SJSA1 (cell line): Measurements from ENCODE around the gene VPS35L. TPM values are rescaled to one million over a fixed set of nuclear protein-coding genes. Genes with fewer than 3 reads are reported as not detected.

Experiments used
- DNase-seq, 2 experiments: peaks; one replicate each; pipeline ENCODE4 v3.0.0-alpha.2; 2015 to 2020; ENCODE audit warnings: low spot score in 2 of 2, low read depth in 1 of 2
- H3K27ac ChIP-seq: fragments of 250-450 bp; sonication (Bioruptor Pico); 2 replicates; pipeline ENCODE4 v1.5.1; 2020; ENCODE audit warnings: mild to moderate bottlenecking, moderate library complexity
- H3K27me3 ChIP-seq: fragments of 250-450 bp; sonication (Bioruptor Pico); replicated peaks from 2 replicates; pipeline ENCODE4 v1.5.1; 2020; ENCODE audit warnings: mild to moderate bottlenecking, moderate library complexity
- H3K36me3 ChIP-seq: fragments of 250-450 bp; sonication (Bioruptor Pico); 2 replicates; pipeline ENCODE4 v1.5.1; 2020; ENCODE audit warnings: mild to moderate bottlenecking
- H3K4me1 ChIP-seq: fragments of 250-450 bp; sonication (Bioruptor Pico); replicated peaks from 2 replicates; pipeline ENCODE4 v1.6.1; 2021; ENCODE audit warnings: mild to moderate bottlenecking
- H3K4me3 ChIP-seq: fragments of 250-450 bp; sonication (Bioruptor Pico); 2 replicates; pipeline ENCODE4 v1.5.1; 2020; ENCODE audit warnings: mild to moderate bottlenecking
- H3K9me3 ChIP-seq: fragments of 250-450 bp; sonication (Bioruptor Pico); replicated peaks from 2 replicates; pipeline ENCODE4 v1.5.1; 2020; ENCODE audit warnings: mild to moderate bottlenecking
- total RNA-seq: library from RNA; depleted of rRNA; stranded (reverse); fragments of >200 nt; shearing (Covaris generic); gene quantifications from 2 replicates; pipeline ENCODE4 v1.2.3, GENCODE V29; 2014; rRNA removed

The VPS35L gene
- total RNA-seq, result 20.9 and 23.7 TPM in 2 replicates

GRCh38 chr16:19555186-19555937 is at the start of gene VPS35L:
Gene VPS35L, plus strand, starts transcription at chr16:19555703. Its CDS starts 27 bp downstream, at chr16:19555730.
- H3K36me3 ChIP-seq, result peaks cover 7% of the 10 kb centered on the region; the same call in 1 of the 2 replicates
- H3K4me1 ChIP-seq, result peaks cover 9% of the 10 kb centered on the region
- no peaks in the 10 kb centered on the region for H3K9me3 ChIP-seq
- no peaks in the 10 kb centered on the region for H3K27me3 ChIP-seq
- peak within 1 kb of the TSS; percentile 59 for H3K4me3 ChIP-seq
- peak within 1 kb of the TSS; percentile 74 for H3K27ac ChIP-seq
- peak; percentile 99 for DNase-seq

GRCh38 chr16:19506965-19507364 is 48.5 kb upstream of the VPS35L start:
- H3K27me3 ChIP-seq, result no peaks in the 10 kb centered on the region
- no peaks in the 10 kb centered on the region for H3K4me1 ChIP-seq
- H3K4me3 ChIP-seq, result no peak overlapping the region
- no peaks in the 10 kb centered on the region for H3K9me3 ChIP-seq
- DNase-seq, result no peak
- no peak overlapping the region for H3K27ac ChIP-seq
- H3K36me3 ChIP-seq, result peaks cover 32% of the 10 kb centered on the region

GRCh38 chr16:19507867-19508266 is 47.6 kb upstream of the VPS35L start:
- DNase-seq, result no peak
- Histone ChIP-seq H3K4me1 (no peaks in the 10 kb centered on the region), H3K4me3 (no peak overlapping the region), H3K27me3 (no peaks in the 10 kb centered on the region), H3K36me3 (peaks cover 28% of the 10 kb centered on the region), H3K27ac (no peak overlapping the region), H3K9me3 (no peaks in the 10 kb centered on the region)

GRCh38 chr16:19512297-19512696 is 43.2 kb upstream of the VPS35L start:
- H3K36me3 ChIP-seq, result peaks cover 32% of the 10 kb centered on the region
- H3K4me1 ChIP-seq, result peaks cover 8% of the 10 kb centered on the region
- H3K9me3 ChIP-seq, result no peaks in the 10 kb centered on the region
- no peak overlapping the region for H3K4me3 ChIP-seq
- DNase-seq, result no peak
- no peak overlapping the region for H3K27ac ChIP-seq
- no peaks in the 10 kb centered on the region for H3K27me3 ChIP-seq

GRCh38 chr16:19513377-19514053 is 42.0 kb upstream of the VPS35L start:
- Histone ChIP-seq H3K4me1 (peaks cover 13% of the 10 kb centered on the region), H3K27me3 (no peaks in the 10 kb centered on the region), H3K4me3 (no peak overlapping the region), H3K36me3 (peaks cover 30% of the 10 kb centered on the region), H3K9me3 (no peaks in the 10 kb centered on the region), H3K27ac (no peak overlapping the region)
- DNase-seq, result no peak

GRCh38 chr16:19515757-19516156 is 39.7 kb upstream of the VPS35L start:
- no peaks in the 10 kb centered on the region for H3K9me3 ChIP-seq
- no peaks in the 10 kb centered on the region for H3K27me3 ChIP-seq
- H3K36me3 ChIP-seq, result peaks cover 30% of the 10 kb centered on the region
- H3K4me3 ChIP-seq, result no peak overlapping the region
- no peak for DNase-seq
- no peak overlapping the region for H3K27ac ChIP-seq
- H3K4me1 ChIP-seq, result peaks cover 15% of the 10 kb centered on the region

GRCh38 chr16:19517424-19518089 is 37.9 kb upstream of the VPS35L start:
- H3K36me3 ChIP-seq, result peaks cover 30% of the 10 kb centered on the region
- no peak overlapping the region for H3K4me3 ChIP-seq
- no peak overlapping the region for H3K27ac ChIP-seq
- H3K4me1 ChIP-seq, result peaks cover 23% of the 10 kb centered on the region
- no peaks in the 10 kb centered on the region for H3K9me3 ChIP-seq
- peak; percentile 50 to 51 for DNase-seq
- H3K27me3 ChIP-seq, result no peaks in the 10 kb centered on the region

- H3K9me3 ChIP-seq, result no peaks in the 10 kb centered on the region
- no peaks in the 10 kb centered on the region for H3K27me3 ChIP-seq
- no peak overlapping the region for H3K27ac ChIP-seq
- H3K4me3 ChIP-seq, result no peak overlapping the region
- peaks cover 27% of the 10 kb centered on the region for H3K36me3 ChIP-seq
- peaks cover 23% of the 10 kb centered on the region for H3K4me1 ChIP-seq
- DNase-seq, result no peak
Observed at GRCh38 chr16:19518388-19518787, 37.1 kb upstream of the VPS35L start.

GRCh38 chr16:19520861-19521331 is 34.6 kb upstream of the VPS35L start:
- no peaks in the 10 kb centered on the region for H3K27me3 ChIP-seq
- H3K4me3 ChIP-seq, result peak overlapping the region; percentile 64
- no peak overlapping the region for H3K27ac ChIP-seq
- peak in 1 of 2 experiments; percentile 3 for DNase-seq
- no peaks in the 10 kb centered on the region for H3K9me3 ChIP-seq
- peaks cover 32% of the 10 kb centered on the region for H3K4me1 ChIP-seq
- peaks cover 18% of the 10 kb centered on the region for H3K36me3 ChIP-seq

- no peaks in the 10 kb centered on the region for H3K27me3 ChIP-seq
- peak; percentile 90 to 92 for DNase-seq
Observed at GRCh38 chr16:19521471-19522396, 33.8 kb upstream of the VPS35L start, which contains the start of gene GDE1. Gene GDE1, minus strand, starts transcription at chr16:19522098. Its CDS starts 134 bp downstream, at chr16:19521964.

GRCh38 chr16:19522397-19522732 is 33.1 kb upstream of the VPS35L start:
- H3K27ac ChIP-seq, result no peak overlapping the region
- DNase-seq, result no peak
- H3K4me3 ChIP-seq, result peak overlapping the region; percentile 64

More at GRCh38 chr16:19521471-19522396, 33.8 kb upstream of the VPS35L start, which contains the start of gene GDE1:
- H3K4me1 ChIP-seq, result peaks cover 31% of the 10 kb centered on the region
- H3K4me3 ChIP-seq, result peak within 1 kb of the TSS; percentile 64
- peaks cover 9% of the 10 kb centered on the region for H3K36me3 ChIP-seq
- no peaks in the 10 kb centered on the region for H3K9me3 ChIP-seq
- no peak within 1 kb of the TSS for H3K27ac ChIP-seq

GRCh38 chr16:19522760-19523159 is 32.7 kb upstream of the VPS35L start:
- Histone ChIP-seq H3K36me3 (peaks cover 7% of the 10 kb centered on the region), H3K9me3 (no peaks in the 10 kb centered on the region), H3K27me3 (no peaks in the 10 kb centered on the region), H3K4me1 (peaks cover 22% of the 10 kb centered on the region), H3K4me3 (no peak overlapping the region; the same call in 1 of the 2 replicates), H3K27ac (no peak overlapping the region)
- no peak for DNase-seq

More at GRCh38 chr16:19522397-19522732, 33.1 kb upstream of the VPS35L start:
- Histone ChIP-seq H3K27me3 (no peaks in the 10 kb centered on the region), H3K4me1 (peaks cover 26% of the 10 kb centered on the region), H3K9me3 (no peaks in the 10 kb centered on the region), H3K36me3 (peaks cover 4% of the 10 kb centered on the region)

- H3K36me3 ChIP-seq, result peaks cover 11% of the 10 kb centered on the region
- 0 out of 2 replicates have a peak overlapping the region, but pooled peaks have one; percentile 7 for H3K27ac ChIP-seq
- peaks cover 21% of the 10 kb centered on the region for H3K4me1 ChIP-seq
- no peaks in the 10 kb centered on the region for H3K9me3 ChIP-seq
- no peaks in the 10 kb centered on the region for H3K27me3 ChIP-seq
- DNase-seq, result no peak
- peak overlapping the region; percentile 71 for H3K4me3 ChIP-seq
Observed at GRCh38 chr16:19523184-19523558, 32.3 kb upstream of the VPS35L start.
